ENCODE results near the gene ARF3. TPM values are rescaled to one million over a fixed set of nuclear protein-coding genes. Genes with fewer than 3 reads are reported as not detected.

ARF3 gene
- total RNA-seq, 1 donor from 2014 or later = 307 TPM

DNA sequence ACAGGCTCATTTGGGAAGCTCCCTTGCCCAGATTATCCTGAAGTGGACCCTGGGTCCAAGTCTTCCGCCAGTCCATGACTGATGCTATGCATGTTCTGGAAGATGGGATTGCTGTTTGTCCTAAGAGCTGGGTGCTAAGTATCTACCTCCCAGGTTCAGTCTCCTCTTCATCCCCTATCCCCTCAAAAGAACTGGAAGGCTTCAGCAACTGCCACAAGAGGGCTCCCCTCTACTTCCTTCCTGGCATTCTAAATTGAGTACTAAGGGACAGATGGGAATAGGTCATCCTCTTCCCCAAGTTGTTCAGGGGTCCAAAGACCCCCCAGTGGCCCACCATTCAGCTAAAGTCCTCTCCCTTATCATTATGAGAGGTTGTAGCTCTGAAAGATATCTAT, 23.0 kb downstream of the ARF3 start:
- TF ChIP-seq, protein P1, sequence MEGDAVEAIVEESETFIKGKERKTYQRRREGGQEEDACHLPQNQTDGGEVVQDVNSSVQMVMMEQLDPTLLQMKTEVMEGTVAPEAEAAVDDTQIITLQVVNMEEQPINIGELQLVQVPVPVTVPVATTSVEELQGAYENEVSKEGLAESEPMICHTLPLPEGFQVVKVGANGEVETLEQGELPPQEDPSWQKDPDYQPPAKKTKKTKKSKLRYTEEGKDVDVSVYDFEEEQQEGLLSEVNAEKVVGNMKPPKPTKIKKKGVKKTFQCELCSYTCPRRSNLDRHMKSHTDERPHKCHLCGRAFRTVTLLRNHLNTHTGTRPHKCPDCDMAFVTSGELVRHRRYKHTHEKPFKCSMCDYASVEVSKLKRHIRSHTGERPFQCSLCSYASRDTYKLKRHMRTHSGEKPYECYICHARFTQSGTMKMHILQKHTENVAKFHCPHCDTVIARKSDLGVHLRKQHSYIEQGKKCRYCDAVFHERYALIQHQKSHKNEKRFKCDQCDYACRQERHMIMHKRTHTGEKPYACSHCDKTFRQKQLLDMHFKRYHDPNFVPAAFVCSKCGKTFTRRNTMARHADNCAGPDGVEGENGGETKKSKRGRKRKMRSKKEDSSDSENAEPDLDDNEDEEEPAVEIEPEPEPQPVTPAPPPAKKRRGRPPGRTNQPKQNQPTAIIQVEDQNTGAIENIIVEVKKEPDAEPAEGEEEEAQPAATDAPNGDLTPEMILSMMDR (IDR thresholded peaks at IDR 0.05; ENCODE audit: unreplicated experiment) = no peak
- peaks cover 16% of the 10 kb centered on the region for H3K4me1 Mint-ChIP-seq (ENCODE audit: unreplicated experiment)

GRCh38 chr12:48933664-48934311, 23.5 kb downstream of the ARF3 start:
- Mint-ChIP-seq H3K4me1 (ENCODE audit: unreplicated experiment) (peaks cover 16% of the 10 kb centered on the region), H3K4me3 (ENCODE audit: unreplicated experiment) (peak overlapping the region; percentile 62), H3K9me3 (ENCODE audit: unreplicated experiment) (no peaks in the 10 kb centered on the region), H3K36me3 (ENCODE audit: low read depth, unreplicated experiment) (peaks cover 54% of the 10 kb centered on the region), H3K27ac (ENCODE audit: unreplicated experiment) (no peak overlapping the region), H3K27me3 (ENCODE audit: unreplicated experiment) (peaks cover 11% of the 10 kb centered on the region)
- TF ChIP-seq, protein P1 (IDR thresholded peaks at IDR 0.05; ENCODE audit: unreplicated experiment) = no peak
- no peak for DNase-seq (ENCODE audit: low spot score)

More for the DNA sequence above, 23.0 kb downstream of the ARF3 start:
- H3K9me3 Mint-ChIP-seq (ENCODE audit: unreplicated experiment) = no peaks in the 10 kb centered on the region
- H3K4me3 Mint-ChIP-seq (ENCODE audit: unreplicated experiment) = peak overlapping the region; percentile 62
- DNase-seq (ENCODE audit: low spot score) = no peak
- H3K27ac Mint-ChIP-seq (ENCODE audit: unreplicated experiment) = no peak overlapping the region
- peaks cover 59% of the 10 kb centered on the region for H3K36me3 Mint-ChIP-seq (ENCODE audit: low read depth, unreplicated experiment)
- H3K27me3 Mint-ChIP-seq (ENCODE audit: unreplicated experiment) = peaks cover 11% of the 10 kb centered on the region

DNA sequence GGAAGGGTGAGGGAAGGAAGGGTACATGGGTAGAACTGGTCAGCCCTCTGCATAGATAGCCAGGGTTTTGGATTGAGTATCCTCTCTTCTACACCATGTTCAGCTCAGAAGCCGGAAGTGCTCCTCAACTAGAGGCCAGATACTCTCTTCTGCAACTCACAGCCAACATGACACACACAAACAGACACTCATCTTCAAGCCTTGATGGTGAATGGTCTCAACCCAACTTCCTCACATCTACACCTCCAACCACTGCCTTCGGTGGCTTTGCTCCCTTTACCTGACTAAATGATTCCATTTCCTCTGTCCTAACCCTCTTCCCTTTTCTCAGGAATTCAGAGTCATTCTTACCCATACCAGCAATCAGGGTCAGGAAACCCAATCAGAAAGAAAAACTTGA, 24.4 kb downstream of the ARF3 start:
- Mint-ChIP-seq H3K4me3 (ENCODE audit: unreplicated experiment) (no peak overlapping the region), H3K27me3 (ENCODE audit: unreplicated experiment) (peaks cover 8% of the 10 kb centered on the region), H3K9me3 (ENCODE audit: unreplicated experiment) (no peaks in the 10 kb centered on the region), H3K36me3 (ENCODE audit: low read depth, unreplicated experiment) (peaks cover 48% of the 10 kb centered on the region), H3K27ac (ENCODE audit: unreplicated experiment) (peak overlapping the region; percentile 22), H3K4me1 (ENCODE audit: unreplicated experiment) (peaks cover 16% of the 10 kb centered on the region)
- TF ChIP-seq, protein P1 (IDR thresholded peaks at IDR 0.05; ENCODE audit: unreplicated experiment) = no peak
- no peak for DNase-seq (ENCODE audit: low spot score)

GRCh38 chr12:48930475-48930874, 26.8 kb downstream of the ARF3 start:
- Mint-ChIP-seq H3K36me3 (ENCODE audit: low read depth, unreplicated experiment) (peaks cover 46% of the 10 kb centered on the region), H3K9me3 (ENCODE audit: unreplicated experiment) (no peaks in the 10 kb centered on the region), H3K4me3 (ENCODE audit: unreplicated experiment) (peak overlapping the region; percentile 16), H3K27me3 (ENCODE audit: unreplicated experiment) (peaks cover 5% of the 10 kb centered on the region), H3K27ac (ENCODE audit: unreplicated experiment) (no peak overlapping the region), H3K4me1 (ENCODE audit: unreplicated experiment) (peaks cover 19% of the 10 kb centered on the region)
- DNase-seq (ENCODE audit: low spot score) = no peak
- TF ChIP-seq, protein P1 (IDR thresholded peaks at IDR 0.05; ENCODE audit: unreplicated experiment) = no peak

DNA sequence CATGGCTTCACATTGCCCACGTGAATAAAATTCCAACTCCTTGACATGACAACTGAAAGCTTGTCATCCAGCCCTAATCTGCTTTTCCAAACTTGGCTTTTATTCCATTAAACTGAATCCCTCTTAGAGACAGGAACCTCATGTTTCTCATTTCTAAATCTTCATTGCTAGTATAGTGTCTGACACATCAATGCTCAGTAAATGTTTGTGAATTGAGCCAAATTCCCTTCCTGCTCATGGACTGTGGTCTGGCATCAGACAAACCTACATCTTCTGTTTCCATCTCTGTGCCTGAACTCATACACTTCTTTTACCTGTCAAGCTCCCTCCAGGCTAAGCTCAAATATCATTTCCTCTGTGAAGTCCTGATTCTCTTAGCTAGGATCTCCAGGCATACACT, 27.7 kb downstream of the ARF3 start:
- no peak for DNase-seq (ENCODE audit: low spot score)
- Mint-ChIP-seq H3K36me3 (ENCODE audit: low read depth, unreplicated experiment) (peaks cover 41% of the 10 kb centered on the region), H3K4me1 (ENCODE audit: unreplicated experiment) (peaks cover 18% of the 10 kb centered on the region), H3K9me3 (ENCODE audit: unreplicated experiment) (no peaks in the 10 kb centered on the region), H3K27ac (ENCODE audit: unreplicated experiment) (peak overlapping the region; percentile 44), H3K27me3 (ENCODE audit: unreplicated experiment) (peaks cover 4% of the 10 kb centered on the region), H3K4me3 (ENCODE audit: unreplicated experiment) (peak overlapping the region; percentile 76)
- TF ChIP-seq, protein P1 (IDR thresholded peaks at IDR 0.05; ENCODE audit: unreplicated experiment) = no peak

All from endothelial cell (in vitro differentiated cells).